Measurements from ENCODE around the gene TP63.

Gene TP63

GRCh38 chr3:189684317-189684716, 53.1 kb downstream of the TP63 start:
- CTCF ChIA-PET: interaction anchor here (1.5 kb wide), 2 partner anchors 13 to 14 kb away, joined by 3 to 4 read pairs; no protein-coding TSS in a partner anchor
- POLR2A ChIA-PET: no interaction called here
- no peak for DNase-seq (ENCODE audit: extremely low spot score)
- TF ChIP-seq CTCF (IDR thresholded peaks at IDR 0.05; ENCODE audit: control extremely low read depth, extremely low read depth, low read depth, missing control alignments): no peak

- CTCF ChIA-PET: interaction anchor here (1.0 to 7.8 kb wide), 3 partner anchors 10 to 15 kb away, joined by 3 to 45 read pairs (median 3); no protein-coding TSS in a partner anchor
- no peak for DNase-seq (ENCODE audit: extremely low spot score)
- TF ChIP-seq CTCF (IDR thresholded peaks at IDR 0.05; ENCODE audit: control extremely low read depth, extremely low read depth, low read depth, missing control alignments): no peak
- POLR2A ChIA-PET: no interaction called here
Observed at GRCh38 chr3:189685291-189685690, 54.1 kb downstream of the TP63 start.

GRCh38 chr3:189685860-189686259, 54.7 kb downstream of the TP63 start:
- TF ChIP-seq CTCF (IDR thresholded peaks at IDR 0.05; ENCODE audit: control extremely low read depth, extremely low read depth, low read depth, missing control alignments): no peak
- ChIA-PET CTCF (interaction anchor here (0.9 to 7.8 kb wide), 7 partner anchors 10 to 174 kb away, joined by 3 to 45 read pairs (median 10); no protein-coding TSS in a partner anchor), POLR2A (no interaction called here)
- DNase-seq (ENCODE audit: extremely low spot score): no peak

GRCh38 chr3:189687475-189687874, 56.3 kb downstream of the TP63 start:
- CTCF ChIA-PET: interaction anchor here (0.7 to 7.8 kb wide), 11 partner anchors 9 to 417 kb away, joined by 3 to 45 read pairs (median 5); no protein-coding TSS in a partner anchor
- no peak for DNase-seq (ENCODE audit: extremely low spot score)
- POLR2A ChIA-PET: no interaction called here
- TF ChIP-seq CTCF (IDR thresholded peaks at IDR 0.05; ENCODE audit: control extremely low read depth, extremely low read depth, low read depth, missing control alignments): no peak

- ChIA-PET POLR2A (no interaction called here), CTCF (interaction anchor here (1.0 to 7.8 kb wide), 12 partner anchors 8 to 418 kb away, joined by 3 to 45 read pairs (median 4); no protein-coding TSS in a partner anchor)
- no peak for TF ChIP-seq CTCF (IDR thresholded peaks at IDR 0.05; ENCODE audit: control extremely low read depth, extremely low read depth, low read depth, missing control alignments)
- DNase-seq (ENCODE audit: extremely low spot score): no peak
Observed at GRCh38 chr3:189688262-189688661, 57.1 kb downstream of the TP63 start.

GRCh38 chr3:189689625-189690024, 58.4 kb downstream of the TP63 start:
- POLR2A ChIA-PET: no interaction called here
- no peak for DNase-seq (ENCODE audit: extremely low spot score)
- TF ChIP-seq CTCF (IDR thresholded peaks at IDR 0.05; ENCODE audit: control extremely low read depth, extremely low read depth, low read depth, missing control alignments): no peak
- CTCF ChIA-PET: interaction anchor here (1.0 to 7.8 kb wide), 7 partner anchors 8 to 178 kb away, joined by 3 to 45 read pairs (median 4); no protein-coding TSS in a partner anchor

Data from GM10248 (cell line).